ENCODE results near the gene GRB10.
"Not testable (repeated sequence)": the region's sequence is repeated elsewhere in the genome, so short reads cannot be mapped to it uniquely, and the experiment has no call there.

The GRB10 gene

GRCh38 chr7:50774319-50774718, 8.4 kb downstream of the GRB10 start:
- no peak for DNase-seq

- not testable (repeated sequence) for DNase-seq
Observed at GRCh38 chr7:50773071-50773470, 9.6 kb downstream of the GRB10 start.

DNA sequence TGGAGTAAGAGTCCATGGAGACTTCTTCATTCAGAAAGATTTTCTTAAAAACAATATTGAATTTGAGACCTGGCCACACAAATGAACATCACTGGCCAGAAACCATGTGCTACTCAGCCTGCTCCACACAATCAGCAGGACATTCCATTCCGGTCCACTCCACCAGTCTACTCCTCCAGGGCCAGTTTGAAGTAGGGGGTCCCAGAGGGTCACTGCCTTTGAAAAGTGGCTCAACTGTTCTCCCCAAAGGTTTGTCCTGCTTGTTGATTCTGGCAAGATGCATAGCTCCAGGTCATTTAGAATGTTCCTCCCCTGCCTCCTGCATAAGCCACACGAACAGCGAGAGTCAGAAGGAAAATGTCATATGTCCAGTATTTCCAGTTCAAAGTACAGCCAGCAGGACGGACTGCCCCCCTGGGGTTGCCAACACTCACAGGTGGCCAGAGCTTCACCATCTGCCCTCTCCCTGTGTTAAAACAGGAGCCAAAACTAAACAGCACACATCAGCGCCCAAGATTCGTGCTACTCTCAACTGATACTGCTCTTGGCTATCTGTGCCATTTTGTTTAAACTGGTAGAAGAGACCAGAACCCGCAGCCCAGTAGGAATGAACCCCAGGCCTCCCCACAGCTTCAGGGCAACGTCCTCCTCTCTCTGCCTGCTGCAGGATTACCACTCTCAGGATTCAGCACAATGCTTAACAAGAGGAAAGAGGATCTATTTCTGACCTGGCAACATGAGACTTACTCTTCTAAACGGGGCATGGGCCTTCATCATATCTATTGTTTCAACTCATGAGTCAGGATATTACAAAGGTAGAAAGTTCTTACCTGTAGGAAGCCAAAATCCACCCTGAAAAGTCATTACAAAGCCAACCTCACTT, 11.3 kb downstream of the GRB10 start:
- DNase-seq: no peak

- no peak for DNase-seq
Observed at GRCh38 chr7:50768485-50769474, 13.9 kb downstream of the GRB10 start.

- no peak for DNase-seq
Observed at GRCh38 chr7:50766849-50767207, 15.9 kb downstream of the GRB10 start.

DNA sequence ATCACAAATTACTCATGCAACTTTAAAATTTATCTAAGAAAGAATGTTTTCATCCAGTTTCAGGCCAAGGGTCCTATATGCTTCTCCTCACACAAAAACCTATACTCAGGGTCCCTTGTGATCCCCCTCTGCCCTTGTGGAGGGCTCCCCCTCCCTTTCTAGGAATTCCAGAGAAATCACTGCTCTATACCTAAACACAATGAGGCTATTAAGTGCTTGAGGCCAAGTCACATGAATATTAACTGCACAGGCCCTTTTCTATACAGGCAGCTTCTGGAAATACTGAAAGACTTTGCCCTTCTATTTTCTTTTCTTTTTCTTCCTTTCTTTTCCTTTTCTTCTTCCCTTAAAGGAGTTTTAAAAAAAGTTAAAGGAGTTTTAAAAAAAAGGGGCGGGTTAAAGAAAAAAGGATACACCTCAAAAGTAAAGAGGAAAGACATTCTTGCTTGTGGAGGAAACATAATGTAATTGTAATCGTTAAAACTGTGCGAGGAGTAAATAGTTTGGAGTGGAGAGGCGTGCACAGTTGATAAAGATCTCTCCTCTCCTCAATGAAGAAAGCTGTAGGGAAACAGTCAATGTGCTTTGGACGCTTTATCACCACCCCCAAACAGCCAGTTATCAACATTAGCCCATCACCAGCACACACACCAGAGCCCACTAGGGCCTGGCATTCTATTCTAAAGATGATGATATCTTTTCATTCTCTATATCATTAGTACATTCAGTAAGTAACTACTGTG, 16.4 kb downstream of the GRB10 start:
- DNase-seq: no peak

DNA sequence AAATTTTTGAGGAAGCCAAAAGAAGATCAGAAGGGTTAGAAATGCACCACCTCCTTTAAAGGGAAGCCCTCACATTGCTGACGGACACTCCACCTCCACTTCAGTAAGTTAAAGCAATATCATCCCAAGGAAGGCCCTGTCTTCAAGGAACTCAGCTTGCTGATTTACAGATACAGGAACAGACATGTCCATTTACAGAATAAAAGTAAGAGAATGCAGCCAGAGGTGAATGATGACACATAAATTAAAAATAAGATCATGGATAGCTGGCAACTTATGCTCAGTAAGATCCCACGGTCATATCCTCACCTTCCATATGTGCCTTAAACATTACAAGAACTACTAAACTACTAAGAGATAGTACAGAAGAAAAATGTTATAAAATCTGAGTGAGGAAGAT, 20.4 kb downstream of the GRB10 start:
- DNase-seq: no peak

GRCh38 chr7:50761713-50762112, 21.0 kb downstream of the GRB10 start:
- DNase-seq: no peak

- DNase-seq: no peak
Observed at GRCh38 chr7:50757703-50758390, 24.8 kb downstream of the GRB10 start.

- DNase-seq: no peak
Observed at GRCh38 chr7:50756180-50756579, 26.5 kb downstream of the GRB10 start.

GRCh38 chr7:50754684-50755083, 28.0 kb downstream of the GRB10 start:
- DNase-seq: no peak

DNA sequence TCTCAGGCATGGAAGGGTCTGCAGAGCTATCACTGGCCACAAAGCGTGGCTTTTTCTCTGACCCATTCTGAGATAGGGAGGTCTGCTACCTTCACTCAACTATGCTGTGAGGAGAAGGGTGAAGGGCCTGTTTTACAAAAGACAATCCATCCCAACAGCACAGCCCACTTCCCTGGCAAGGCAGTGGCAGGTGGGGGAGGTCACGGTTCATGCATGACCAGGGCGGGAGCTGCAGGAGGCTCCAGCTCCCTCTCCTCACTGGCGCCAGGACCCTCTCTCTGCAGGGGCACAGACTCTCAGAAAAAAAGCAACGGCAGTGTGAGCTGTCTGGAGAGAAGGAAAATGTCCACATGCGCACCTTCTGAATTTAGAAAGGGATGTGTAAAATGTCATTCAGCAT, 28.5 kb downstream of the GRB10 start:
- no peak for DNase-seq

DNA sequence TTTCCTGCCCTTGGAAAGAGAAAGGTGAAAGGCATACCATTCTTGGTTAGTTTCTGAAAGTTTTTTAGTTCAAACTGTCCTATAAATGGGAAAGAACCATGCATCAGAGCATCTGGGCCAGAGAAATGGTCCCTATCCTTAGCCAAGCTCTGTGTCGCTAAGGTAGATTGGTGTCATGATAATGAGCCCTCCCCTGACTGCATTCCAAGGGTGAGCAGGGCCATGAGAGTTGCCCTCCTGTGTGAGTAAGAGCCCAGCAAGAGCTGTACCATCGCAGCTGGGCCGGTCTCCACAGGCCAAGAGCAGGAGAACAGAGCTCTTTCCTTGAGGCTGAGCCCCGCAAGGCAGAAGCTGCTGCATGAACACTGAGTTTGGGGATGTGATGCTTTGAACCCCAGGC, 30.3 kb downstream of the GRB10 start:
- no peak for DNase-seq

- DNase-seq: no peak
Observed at GRCh38 chr7:50751146-50751545, 31.6 kb downstream of the GRB10 start.

DNA sequence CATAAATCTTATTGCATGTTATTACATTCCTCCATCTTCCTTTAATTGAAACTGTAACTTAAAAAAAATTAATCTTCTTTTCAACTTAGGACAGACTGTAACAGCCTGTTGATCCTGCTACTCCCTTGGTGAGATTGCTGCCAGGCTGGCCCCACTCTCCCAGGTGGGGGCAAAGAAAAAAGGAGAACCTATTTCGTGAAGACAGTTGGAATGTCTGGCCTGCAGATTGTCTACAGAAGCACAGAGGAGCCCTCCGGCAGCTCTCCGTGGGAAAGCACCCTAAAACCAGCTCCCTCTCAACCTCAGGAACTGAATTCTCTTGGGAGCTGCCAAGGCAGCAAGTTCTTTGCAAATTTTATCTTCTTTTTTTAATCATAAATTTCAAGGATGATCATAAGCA, 32.8 kb downstream of the GRB10 start:
- no peak for DNase-seq

- no peak for DNase-seq
Observed at GRCh38 chr7:50748472-50748871, 34.2 kb downstream of the GRB10 start.

DNA sequence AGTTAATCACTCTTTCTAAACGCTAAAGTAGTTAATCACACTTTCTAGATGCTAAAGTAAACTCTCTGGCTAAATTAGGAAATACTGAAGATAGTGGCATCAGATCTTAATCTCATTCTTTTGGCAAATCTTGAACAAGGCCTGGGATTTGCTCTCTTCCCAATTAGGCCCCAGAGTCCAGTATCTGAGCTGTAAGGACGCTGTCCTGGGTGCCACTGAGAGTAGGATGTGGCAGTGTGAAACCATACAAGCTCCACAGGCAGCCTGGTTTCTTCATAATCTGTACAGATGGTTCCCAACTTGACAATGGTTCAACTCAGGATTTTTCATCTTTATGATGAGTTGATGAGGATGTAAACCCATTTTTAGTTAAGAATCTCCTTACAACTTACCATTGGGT, 36.9 kb downstream of the GRB10 start:
- DNase-seq: no peak

DNA sequence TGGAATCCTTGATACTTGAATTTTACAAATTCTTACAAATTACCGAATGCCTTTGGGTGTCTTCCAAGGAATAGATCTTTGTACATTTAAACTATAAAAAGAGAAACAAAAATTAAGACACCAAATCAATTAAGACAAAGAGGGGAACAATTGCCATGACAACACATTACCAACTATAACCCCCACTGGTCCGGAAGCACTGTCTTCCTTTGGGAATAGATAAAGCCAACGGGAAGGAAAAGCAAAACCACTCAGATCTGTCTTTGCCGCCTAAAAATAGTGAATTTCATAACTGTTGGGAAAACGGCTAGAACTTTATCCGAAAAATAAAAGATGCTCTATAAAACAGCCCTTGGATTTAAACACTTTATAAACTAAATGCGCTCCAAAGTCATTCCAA, 37.4 kb downstream of the GRB10 start:
- DNase-seq: no peak

DNA sequence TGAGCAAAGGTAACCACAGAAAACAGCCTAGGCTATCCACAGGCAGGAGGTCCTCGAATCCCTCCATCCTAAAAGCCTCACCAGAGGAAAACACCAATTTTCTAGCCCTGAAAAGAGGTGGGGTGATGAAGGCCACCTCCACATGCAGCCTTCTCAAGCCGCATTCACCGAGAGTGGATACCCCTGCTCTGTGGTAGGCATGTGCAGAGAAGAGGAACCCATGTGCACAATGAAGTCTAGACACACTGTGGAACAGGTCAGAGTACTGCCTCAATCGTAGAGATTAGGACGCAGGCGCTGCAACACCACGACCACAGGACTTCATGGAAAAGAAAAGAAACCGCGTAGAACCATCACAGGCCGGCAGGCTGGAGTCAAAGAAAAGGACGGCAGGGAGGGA, 38.8 kb downstream of the GRB10 start:
- DNase-seq: no peak

DNA sequence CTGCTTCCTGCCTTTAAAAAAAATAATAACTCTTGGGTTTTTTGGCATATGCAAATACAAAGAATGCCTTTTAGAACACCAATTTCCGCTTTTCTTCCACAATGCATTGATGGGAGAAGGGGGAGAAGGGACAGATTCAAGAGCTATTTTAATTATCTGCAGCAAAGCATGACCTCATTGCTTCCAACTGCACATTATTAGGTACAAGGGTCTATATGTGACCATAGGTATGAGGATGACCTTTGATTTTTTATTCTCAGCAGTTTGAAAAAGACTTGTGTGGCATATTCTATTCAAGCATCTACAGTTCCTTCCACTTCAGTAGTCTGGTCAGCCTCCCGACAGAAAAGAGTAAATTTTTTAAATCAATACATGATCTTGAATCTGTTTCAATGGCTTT, 39.7 kb downstream of the GRB10 start:
- no peak for DNase-seq

- DNase-seq: no peak
Observed at GRCh38 chr7:50742401-50742800, 40.3 kb downstream of the GRB10 start.

DNA sequence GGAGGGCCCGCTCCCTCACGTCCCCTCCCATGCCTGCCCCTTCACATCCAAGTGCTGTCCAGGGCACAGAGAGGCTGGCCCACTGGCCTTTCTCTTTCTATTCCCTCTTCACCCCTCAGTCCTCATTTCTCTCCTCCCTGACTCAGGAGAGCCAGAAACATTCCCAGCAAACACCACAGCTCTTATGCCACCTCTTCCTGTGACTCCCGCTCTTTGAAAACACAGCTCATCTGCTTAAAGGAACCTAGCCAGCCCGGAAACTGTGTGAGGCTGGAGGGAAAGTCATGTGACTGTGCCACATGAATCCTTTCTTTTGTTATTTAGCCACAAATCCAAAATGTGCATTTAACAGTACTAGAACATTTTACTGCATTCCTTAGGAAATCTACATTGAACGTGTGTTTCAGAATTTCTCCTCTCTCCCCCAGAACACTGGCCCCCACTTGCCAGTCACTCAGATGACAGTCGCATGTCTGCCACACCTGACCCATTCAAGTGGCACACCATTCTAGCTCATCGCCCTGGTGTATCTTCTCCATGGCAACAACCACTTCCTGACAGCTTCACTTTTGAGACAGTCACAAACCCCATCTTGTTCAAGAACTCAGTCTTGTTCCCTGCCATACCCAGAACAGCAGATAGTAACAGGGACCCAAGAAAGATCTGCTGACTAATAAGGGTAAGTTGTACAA, 42.8 kb downstream of the GRB10 start:
- DNase-seq: no peak

Measured in SW 1271 (cell line).